Activated gamma-delta T cell treated with Interleukin-2 at 50 U/mL for 16 hours (primary cell): Measurements from ENCODE around the gene SPHK2.

Experiments
- DNase-seq: peaks from one replicate; pipeline ENCODE4 v3.0.0-alpha.2; 2020

The SPHK2 gene

GRCh38 chr19:48606463-48607358 lies 12.6 kb upstream of the SPHK2 start, which contains the start of gene SPACA4:
SPACA4 (plus strand) TSS chr19:48606742; CDS start chr19:48606979, 237 bp downstream.
- DNase-seq: no peak

- no peak for DNase-seq
Observed at GRCh38 chr19:48607359-48607755, 11.9 kb upstream of the SPHK2 start.

DNA sequence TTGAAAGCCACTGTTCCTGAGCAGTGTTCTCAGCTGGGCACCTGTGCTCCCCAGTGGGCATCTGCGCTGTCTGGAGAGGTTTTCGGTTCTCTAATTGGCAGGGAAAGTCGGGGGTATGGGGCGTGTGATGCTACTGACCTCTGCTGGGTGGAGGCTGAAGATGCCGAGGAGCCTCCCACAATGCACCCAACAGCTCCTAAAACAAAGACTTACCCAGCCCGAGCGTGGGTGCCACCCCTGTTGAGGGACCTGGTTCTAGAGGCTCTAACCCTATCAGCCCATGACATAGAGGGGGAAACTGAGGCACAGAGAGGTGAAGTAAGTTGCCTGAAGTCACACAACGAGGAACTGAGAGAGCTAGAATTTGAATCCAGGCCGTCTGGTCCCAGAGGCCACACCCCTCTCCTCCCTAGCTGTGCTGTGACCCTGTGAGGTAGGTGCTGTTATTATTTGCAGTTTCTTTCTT lies 10.5 kb upstream of the SPHK2 start:
- peak; percentile 48 for DNase-seq

DNA sequence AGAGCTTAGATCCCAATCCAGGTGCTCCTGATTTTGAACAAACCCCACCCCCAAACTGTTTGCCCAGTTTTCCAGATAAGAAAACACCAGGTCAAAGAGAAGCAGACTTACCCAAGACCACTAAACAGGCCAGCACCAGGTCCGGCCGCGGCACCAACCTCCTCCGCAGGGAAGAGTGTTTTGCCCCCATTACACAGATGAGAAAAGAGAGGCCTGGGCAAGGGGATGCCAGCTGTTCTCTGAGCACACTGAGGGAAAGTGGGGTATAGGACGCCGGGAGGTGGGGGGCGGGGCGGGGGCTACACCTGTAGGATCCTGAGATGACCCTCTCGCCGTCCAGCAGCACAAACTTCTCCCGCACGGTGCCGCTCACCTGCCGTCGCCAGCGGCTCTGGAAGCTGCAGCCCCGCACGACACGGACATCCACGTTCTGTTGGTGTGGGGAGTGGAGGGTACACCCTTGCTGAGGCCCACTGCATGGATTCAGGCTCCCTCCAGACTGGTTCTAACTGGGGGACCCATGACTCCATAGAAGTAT lies 9.7 kb upstream of the SPHK2 start:
- DNase-seq: no peak

DNA sequence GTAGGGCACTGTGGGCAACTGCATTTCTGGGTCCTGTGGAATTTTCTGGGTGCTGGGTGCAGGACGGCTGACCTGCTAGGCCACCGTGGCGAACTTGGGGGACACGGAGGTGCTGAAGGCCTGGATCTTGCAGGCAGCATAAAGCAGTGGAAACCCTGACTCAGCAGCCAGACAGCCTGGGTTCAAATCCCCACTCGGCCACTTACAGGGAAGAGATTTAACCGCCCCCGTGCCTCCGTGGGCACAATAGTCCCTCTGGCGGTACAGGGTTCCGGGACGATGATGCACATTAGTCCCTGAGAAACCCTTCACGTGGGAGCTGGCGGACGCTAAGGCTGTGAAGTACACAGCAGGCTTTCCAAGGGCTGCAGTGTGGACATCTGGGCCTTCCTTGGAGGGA lies 7.4 kb upstream of the SPHK2 start:
- DNase-seq: no peak

- DNase-seq: no peak
Observed at GRCh38 chr19:48613024-48613851, 6.1 kb upstream of the SPHK2 start.

DNA sequence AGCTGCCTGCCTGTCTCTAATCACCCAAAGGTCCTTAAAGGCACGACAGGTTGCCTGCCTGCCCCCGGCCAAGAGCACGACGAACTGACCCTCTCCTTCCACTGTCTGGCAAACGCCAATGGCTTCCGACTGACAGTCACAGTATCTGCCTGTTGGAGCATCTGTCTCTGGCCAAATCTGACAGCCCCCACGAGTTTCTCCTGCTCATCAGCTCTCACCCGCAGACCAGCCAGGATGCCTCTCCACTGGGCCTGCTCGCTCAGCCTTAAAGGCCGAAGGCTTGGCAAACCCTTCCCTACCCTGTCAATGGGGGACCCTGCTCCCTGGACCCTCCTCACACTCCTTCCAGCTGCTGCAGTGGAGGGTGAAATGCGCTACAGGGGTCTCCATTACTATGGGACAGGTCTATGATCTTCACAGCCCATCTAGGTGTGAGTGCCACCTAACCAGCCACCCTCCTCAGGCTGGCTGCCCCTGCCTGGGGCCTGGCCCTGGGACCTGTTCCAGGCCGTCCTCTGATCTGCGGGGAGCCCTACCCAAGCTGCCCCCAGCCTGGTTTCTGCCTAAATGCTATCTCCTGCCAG lies 5.4 kb upstream of the SPHK2 start:
- DNase-seq: no peak

GRCh38 chr19:48614436-48615230 lies 4.7 kb upstream of the SPHK2 start, which contains the start of gene FAM83E:
FAM83E (minus strand) TSS chr19:48615076; CDS start chr19:48613372, 1,704 bp downstream.
- DNase-seq: no peak

GRCh38 chr19:48615231-48616040 lies 3.9 kb upstream of the SPHK2 start:
- no peak for DNase-seq

GRCh38 chr19:48616041-48616436 lies 3.3 kb upstream of the SPHK2 start:
- no peak for DNase-seq

GRCh38 chr19:48616491-48617056 lies 2.7 kb upstream of the SPHK2 start:
- no peak for DNase-seq

GRCh38 chr19:48617146-48617937 lies 2.0 kb upstream of the SPHK2 start:
- DNase-seq: no peak

GRCh38 chr19:48618278-48618915 lies 909 bp upstream of the SPHK2 start:
- DNase-seq: no peak

DNA sequence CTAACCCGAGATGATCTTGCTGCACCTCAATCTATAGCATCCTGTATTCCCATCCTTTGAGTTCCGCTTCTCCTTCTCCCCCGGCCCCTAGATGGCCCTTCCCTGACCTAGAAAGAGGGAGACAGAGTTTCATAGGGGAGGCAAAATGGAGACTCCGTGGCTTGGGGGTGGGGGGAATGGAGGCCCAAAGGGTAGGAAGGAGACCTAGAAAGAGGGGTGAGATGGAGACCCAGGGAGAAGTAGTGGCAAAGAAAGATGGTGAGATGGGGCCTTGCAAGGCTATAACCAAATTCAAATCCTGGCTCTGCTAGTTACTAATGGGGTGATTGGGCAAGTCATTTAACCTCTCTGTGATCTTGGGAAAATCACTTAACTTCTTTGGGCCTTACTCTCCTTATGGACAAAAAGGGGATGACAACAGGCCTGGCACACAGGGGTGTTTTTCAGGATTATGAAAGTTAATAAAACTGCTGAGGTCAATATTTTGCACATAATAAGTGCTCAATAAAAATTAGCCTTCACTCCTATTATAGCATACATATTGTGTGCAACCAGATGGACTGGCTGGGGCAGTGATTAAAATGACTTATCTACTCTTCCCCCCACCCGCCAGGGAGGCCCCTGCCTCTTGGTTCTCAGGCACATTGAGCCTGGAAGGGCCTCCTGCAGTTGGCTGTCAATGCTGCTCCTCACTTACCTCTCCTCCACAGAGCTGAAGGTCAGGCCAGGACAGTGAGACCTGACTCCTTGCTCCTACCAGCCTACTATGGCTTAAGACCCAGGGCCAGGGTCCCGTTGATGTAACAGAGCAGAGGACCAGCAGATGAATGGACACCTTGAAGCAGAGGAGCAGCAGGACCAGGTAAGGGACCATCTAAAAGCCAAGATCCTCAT lies 633 bp downstream of the SPHK2 start:
- no peak for DNase-seq

DNA sequence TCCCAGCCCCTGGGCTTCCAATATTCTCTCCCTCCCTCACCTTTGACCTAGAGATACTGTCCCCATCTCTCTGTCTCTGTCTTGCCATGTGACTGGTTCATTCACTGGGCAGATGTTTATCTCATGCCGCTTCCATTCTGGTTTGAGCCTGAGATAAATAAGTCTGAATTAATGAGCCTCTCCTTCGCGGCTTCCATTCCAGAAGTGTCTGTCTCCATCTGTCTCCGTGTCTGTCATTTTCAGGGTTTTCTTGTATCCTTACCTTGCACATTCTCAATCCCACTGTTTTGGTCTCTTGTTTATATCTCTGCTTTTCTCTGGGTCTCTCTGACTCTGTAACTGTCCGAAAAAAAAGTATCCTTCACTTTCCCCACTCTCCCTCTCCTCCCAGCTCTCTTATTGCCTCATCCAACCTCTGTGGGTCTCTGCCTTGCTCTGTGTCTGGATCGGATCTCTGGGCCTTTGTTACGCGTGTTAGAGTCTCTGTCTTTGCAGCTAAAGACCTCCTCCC lies 4.3 kb downstream of the SPHK2 start:
- no peak for DNase-seq

DNA sequence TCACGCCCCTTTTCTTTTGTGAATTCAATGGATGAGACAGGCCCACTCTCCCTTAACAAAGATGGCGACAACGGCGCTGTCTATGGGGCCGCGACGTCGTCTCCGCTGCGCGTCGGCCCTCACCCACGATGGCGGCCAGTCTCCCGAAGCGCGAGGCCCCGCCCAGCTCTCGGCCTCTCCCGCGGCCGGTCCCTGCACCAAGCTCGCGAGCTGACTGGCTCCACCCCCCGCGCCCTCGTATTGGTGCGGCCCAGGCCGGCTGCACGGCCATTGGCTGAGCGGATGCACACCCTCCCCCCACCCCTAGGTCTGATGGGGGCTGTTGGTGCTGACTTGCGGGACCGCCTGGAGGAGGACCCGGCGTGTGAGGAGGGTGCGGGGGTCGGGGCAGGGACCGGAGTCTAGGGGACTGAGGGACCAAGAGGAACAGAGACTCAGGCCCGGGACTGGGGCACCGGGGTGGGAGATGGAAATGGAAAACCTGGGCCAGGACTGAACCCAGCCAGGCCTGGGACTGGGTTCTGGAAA lies 4.8 kb downstream of the SPHK2 start:
- DNase-seq: peak; percentile 95

DNA sequence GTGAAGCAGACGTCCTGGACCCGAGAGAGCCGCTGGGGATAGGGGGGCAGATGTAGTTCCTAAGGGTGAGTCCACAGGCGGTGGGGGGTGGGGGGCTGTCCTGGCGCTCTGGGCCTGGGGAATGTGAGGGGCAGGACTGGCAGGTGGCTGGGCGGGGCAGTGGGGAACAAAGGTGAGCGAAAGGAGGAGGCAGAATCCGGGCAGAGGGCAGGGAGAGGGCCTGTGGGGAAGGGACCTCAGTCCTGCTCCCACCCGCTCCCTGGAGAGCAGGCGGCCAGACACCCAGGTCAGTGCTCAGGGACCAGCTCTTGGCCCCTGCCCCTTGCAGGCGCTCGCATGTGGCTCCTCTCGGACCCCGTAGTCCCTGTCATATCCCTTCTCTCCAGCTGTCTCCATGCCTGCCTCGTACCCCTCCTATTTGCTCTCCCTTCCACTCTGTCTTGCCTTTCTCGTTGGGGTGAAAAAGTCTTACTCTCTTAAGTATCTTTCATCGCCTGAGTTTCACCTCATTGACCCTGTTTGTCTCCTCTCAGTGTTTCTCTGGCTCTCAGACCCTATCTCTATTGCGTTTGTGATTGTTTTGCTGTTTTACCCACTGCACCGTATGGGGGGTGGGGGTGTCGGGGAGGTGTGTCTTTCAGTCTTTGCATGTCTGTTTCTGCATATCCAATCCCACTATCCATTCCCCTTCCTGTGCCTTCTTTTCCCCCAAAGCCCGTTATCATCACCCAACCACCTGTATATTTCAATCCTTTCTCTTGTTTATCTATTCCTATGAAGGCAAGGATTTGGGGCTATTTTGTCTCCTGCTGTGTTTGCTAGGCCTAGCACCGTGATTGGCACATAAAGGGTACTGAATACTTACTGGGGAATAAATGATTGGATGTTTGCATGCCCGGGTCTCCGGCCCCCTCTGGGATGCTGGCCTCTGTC lies 5.8 kb downstream of the SPHK2 start:
- DNase-seq: no peak
